ENCODE measurements around the gene UFD1. TPM values are rescaled to one million over a fixed set of nuclear protein-coding genes. Genes with fewer than 3 reads are reported as not detected.

The UFD1 gene
- total and polyA plus RNA-seq, 2 of the 4 experiments (the other 2 are of a cell fraction): 149 to 152 TPM

GRCh38 chr22:19402642-19403191 is 76.3 kb downstream of the UFD1 start:
- no peak overlapping the region for H3K18ac ChIP-seq (ENCODE audit: low read depth, low read length)
- no peak overlapping the region for H3K23ac ChIP-seq (ENCODE audit: low read depth, low read length)
- H4K91ac ChIP-seq (ENCODE audit: insufficient read depth, low read depth, low read length): no peak overlapping the region
- no peak overlapping the region for H2BK20ac ChIP-seq (ENCODE audit: low read depth, low read length)
- no peak overlapping the region for H3K9ac ChIP-seq (ENCODE audit: low read depth, low read length)
- no peak overlapping the region for H3K4me2 ChIP-seq (ENCODE audit: low read depth, low read length)
- peaks cover 2% of the 10 kb centered on the region; the same call in 1 of the 2 replicates for H4K20me1 ChIP-seq (ENCODE audit: insufficient read depth, low read length)
- no peak overlapping the region for H2AK9ac ChIP-seq (replicated peaks; ENCODE audit: low read depth, low read length, poor library complexity)
- peaks cover 25 to 40% of the 10 kb centered on the region in 2 experiments for H3K79me1 ChIP-seq (ENCODE audit: low read depth in 1 of 2, low read length in 2 of 2)
- no peak overlapping the region for H2BK120ac ChIP-seq (ENCODE audit: low read depth, low read length)
- BruUV-seq (replicated peaks): no TSS peak
- H3K9me3 ChIP-seq (ENCODE audit: control insufficient read depth, insufficient read depth, low read length): no peaks in the 10 kb centered on the region
- dilution Hi-C loops (cut with HindIII; ENCODE audit: low sequenced_read_pairs, unreplicated experiment): no loop called here
- H3K9me1 ChIP-seq (ENCODE audit: insufficient read depth, low read length): peaks cover 13% of the 10 kb centered on the region
- no peak overlapping the region for H3K27ac ChIP-seq (ENCODE audit: insufficient read depth, low read length)
- no peak for DNase-seq
- H3K4me1 ChIP-seq (ENCODE audit: control insufficient read depth, insufficient read depth, low read length): no peaks in the 10 kb centered on the region
- no peak overlapping the region for H4K5ac ChIP-seq (ENCODE audit: low read depth, low read length)
- no peak for ATAC-seq (ENCODE audit: low read depth)
- no peak overlapping the region for H3K56ac ChIP-seq (ENCODE audit: extremely low read depth, insufficient read depth, low read length)
- H3K36me3 ChIP-seq (ENCODE audit: control insufficient read depth, insufficient read depth, low read length): peaks cover 41% of the 10 kb centered on the region
- no peak overlapping the region for H4K8ac ChIP-seq (ENCODE audit: low read depth in 2 of 2, low read length in 2 of 2)
- no peak overlapping the region for H2AFZ ChIP-seq (replicated peaks; ENCODE audit: low read length, poor library complexity)
- POLR2A ChIA-PET (ENCODE audit: unreplicated experiment): no interaction called here
- TF ChIP-seq MAFK (IDR thresholded peaks at IDR 0.05; ENCODE audit: low read depth, low read length) (no peak), MXI1 (IDR thresholded peaks at IDR 0.05; ENCODE audit: borderline replicate concordance, low read depth, low read length) (no peak), ELK1 (IDR thresholded peaks at IDR 0.05; ENCODE audit: borderline replicate concordance, low read depth, low read length) (no peak), POLR2A (IDR thresholded peaks at IDR 0.05; ENCODE audit: low read depth, low read length) (no peak), SMC3 (IDR thresholded peaks at IDR 0.05; ENCODE audit: low read depth, low read length) (no peak), RCOR1 (IDR thresholded peaks at IDR 0.05; ENCODE audit: insufficient replicate concordance, low read length) (no peak), FOS (IDR thresholded peaks at IDR 0.05; ENCODE audit: low read depth, low read length) (no peak), CTCF (conservative IDR thresholded peaks at IDR 0.05; ENCODE audit: low read depth, low read length) (no peak), CEBPB (IDR thresholded peaks at IDR 0.05; ENCODE audit: low read depth, low read length) (no peak), RAD21 (IDR thresholded peaks at IDR 0.05; ENCODE audit: low read length) (no peak), USF2 (IDR thresholded peaks at IDR 0.05; ENCODE audit: low read depth, low read length) (no peak), MAZ (IDR thresholded peaks at IDR 0.05; ENCODE audit: borderline replicate concordance, low read depth, low read length) (no peak), CHD1 (IDR thresholded peaks at IDR 0.05; ENCODE audit: low read depth, low read length) (no peak), RFX5 (IDR thresholded peaks at IDR 0.05; ENCODE audit: low read depth, low read length) (no peak), BHLHE40 (IDR thresholded peaks at IDR 0.05; ENCODE audit: low read depth, low read length) (no peak)
- CTCF ChIA-PET: no interaction called here
- no peak overlapping the region for H2BK5ac ChIP-seq (ENCODE audit: low read depth, low read length, poor library complexity, severe bottlenecking)
- no peak overlapping the region for H3K4me3 ChIP-seq (ENCODE audit: insufficient read depth, low read depth, low read length)
- no peaks in the 10 kb centered on the region for H3K27me3 ChIP-seq (ENCODE audit: control insufficient read depth, insufficient read depth, low read length)
- no peak overlapping the region for H2BK15ac ChIP-seq (ENCODE audit: low read depth, low read length)
- WGBS, 2 experiments (ENCODE audit: extremely low coverage in 2 of 2, insufficient read length in 1 of 2): no CpG with 5 or more reads among the region's 4 CpGs
- H2AK5ac ChIP-seq (ENCODE audit: low read depth, low read length): no peak overlapping the region
- no peak overlapping the region for H3K14ac ChIP-seq (replicated peaks; ENCODE audit: low read depth, low read length)
- in situ Hi-C loops (cut with MboI; ENCODE audit: low sequenced_read_pairs): no loop called here
- intact Hi-C loops (cut with micrococcal nuclease): no loop called here
- H3K4ac ChIP-seq (ENCODE audit: low read depth, low read length): no peak overlapping the region
